Lower lobe of right lung (tissue), 2 donors: ENCODE measurements around the gene DZANK1. TPM values are rescaled to one million over a fixed set of nuclear protein-coding genes. Genes with fewer than 3 reads are reported as not detected.
"Not testable (repeated sequence)": the region's sequence is repeated elsewhere in the genome, so short reads cannot be mapped to it uniquely, and the experiment has no call there.

ENCODE experiments used
- ATAC-seq, 2 donors: fragments of 200-7000 bp; cut with Tn5 transposase; one replicate each; pipeline ENCODE4 v1.9.1; 2020 to 2022; ENCODE audit warnings: mild to moderate bottlenecking in 2 of 2, moderate library complexity in 2 of 2
- DNase-seq: peaks from one replicate; pipeline ENCODE4 v3.0.0-alpha.2; 2020
- H3K27ac ChIP-seq: fragments of 200-600 bp; one replicate; pipeline ENCODE4 v1.8.0; 2022
- H3K27me3 ChIP-seq: fragments of 200-600 bp; one replicate; pipeline ENCODE4 v1.8.0; 2022; ENCODE audit warnings: low read depth
- H3K36me3 ChIP-seq: fragments of 200-600 bp; one replicate; pipeline ENCODE4 v1.8.0; 2022; ENCODE audit warnings: mild to moderate bottlenecking
- H3K4me1 ChIP-seq: fragments of 200-600 bp; one replicate; pipeline ENCODE4 v1.8.0; 2022
- H3K4me3 ChIP-seq: fragments of 200-600 bp; one replicate; pipeline ENCODE4 v1.8.0; 2022; ENCODE audit warnings: mild to moderate bottlenecking
- H3K9me3 ChIP-seq: fragments of 200-600 bp; one replicate; pipeline ENCODE4 v1.8.0; 2022
- CTCF ChIP-seq: fragments of 200-600 bp; IDR thresholded peaks from one replicate; pipeline ENCODE4 v1.8.0; 2022; ENCODE audit warnings: antibody characterized with exemption, mild to moderate bottlenecking
- intact Hi-C: fragments of 100-400 bp; cut with DNase I; formaldehyde crosslinking; loops from one replicate; pipeline ENCODE4 v1.11.0; 2022
- total RNA-seq: library from RNA; stranded (reverse); fragmentation: NEBNext Ultra II Directional; extraction: Animal tissue kit (Norgen Biotek cat#: 25700); gene quantifications from one replicate; pipeline ENCODE4 v1.2.1, GENCODE V29; 2021
- donor health status: DM: no; HTN: yes; CAD: no; lungs with severe emphysema.

Gene DZANK1
- total RNA-seq, 1 donor from 2014 or later, result 3.4 TPM

DNA sequence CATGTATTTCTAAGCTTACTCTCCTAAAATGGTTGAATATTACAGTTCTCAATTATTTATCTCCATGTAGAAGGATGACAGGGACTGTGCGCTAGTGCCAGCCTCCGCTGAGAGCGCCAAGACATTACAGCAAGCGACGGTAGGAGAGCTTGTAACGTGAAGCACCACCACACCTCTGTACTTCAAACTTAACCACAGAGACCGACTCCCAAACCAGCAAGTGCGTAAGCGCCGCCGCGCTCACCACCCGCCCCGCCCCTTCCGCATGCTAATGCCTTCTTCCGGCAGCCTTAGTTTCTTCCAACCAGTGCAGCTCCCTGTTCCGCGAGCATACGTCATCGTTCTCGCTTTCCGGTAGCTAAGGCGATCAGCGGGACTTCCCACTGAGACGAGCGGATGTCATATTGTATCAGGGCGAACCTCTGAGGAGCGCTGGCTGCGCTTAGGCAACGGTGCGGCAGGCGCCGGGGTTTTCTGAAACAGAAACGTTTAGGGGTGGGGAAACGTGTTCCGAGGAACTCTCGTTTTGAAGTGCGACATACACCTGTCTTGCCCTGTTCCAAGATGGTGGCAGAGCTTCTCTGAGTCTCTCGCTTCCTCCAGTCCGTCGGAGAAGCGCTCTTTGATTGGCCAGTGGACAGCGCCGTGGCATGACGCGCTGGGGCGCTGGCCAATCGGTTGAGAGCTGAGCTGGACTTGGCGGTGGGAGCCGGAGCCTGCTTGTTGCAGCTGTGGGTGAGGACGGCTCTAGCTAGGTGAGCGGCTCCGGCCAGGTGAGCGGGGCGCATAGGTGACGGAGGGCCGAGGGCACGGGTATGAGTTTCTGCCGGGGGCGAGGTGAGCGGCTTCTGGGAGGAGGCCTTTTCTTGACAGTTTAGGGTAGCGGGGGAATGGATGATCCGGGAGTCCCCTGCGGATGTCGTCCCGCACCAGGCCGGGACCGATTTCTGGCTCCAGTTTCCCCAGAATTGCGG is 40.7 kb upstream of the DZANK1 start, which contains the start of gene SEC23B:
SEC23B (plus strand) TSS at position 723 of the 974 bp plus-strand sequence. CDS start 2,896 bp downstream, outside the sequence.
- Histone ChIP-seq H3K36me3 (peaks cover 31% of the 10 kb centered on the region), H3K9me3 (no peaks in the 10 kb centered on the region), H3K27me3 (peaks cover 7% of the 10 kb centered on the region), H3K4me1 (peaks cover 35% of the 10 kb centered on the region), H3K27ac (peak within 1 kb of the TSS; percentile 96), H3K4me3 (peak within 1 kb of the TSS; percentile 73)
- DNase-seq, result peak; percentile 99
- no peak for TF ChIP-seq CTCF
- intact Hi-C loops, result no loop called here
- peak; percentile 98 to 99 for ATAC-seq

- no peak for DNase-seq
- intact Hi-C loops, result no loop called here
- peaks cover 7% of the 10 kb centered on the region for H3K27me3 ChIP-seq
- no peak for TF ChIP-seq CTCF
- peaks cover 28% of the 10 kb centered on the region for H3K4me1 ChIP-seq
- H3K36me3 ChIP-seq, result peaks cover 23% of the 10 kb centered on the region
- H3K4me3 ChIP-seq, result peak overlapping the region; percentile 73
- no peaks in the 10 kb centered on the region for H3K9me3 ChIP-seq
- ATAC-seq, result no peak
- H3K27ac ChIP-seq, result peak overlapping the region; percentile 96
These were observed 39.9 kb upstream of the DZANK1 start for GRCh38 chr20:18506744-18507143.

- peaks cover 1% of the 10 kb centered on the region for H3K36me3 ChIP-seq
- no peak for ATAC-seq
- peaks cover 17% of the 10 kb centered on the region for H3K4me1 ChIP-seq
- no peak overlapping the region for H3K27ac ChIP-seq
- no peak for TF ChIP-seq CTCF
- no peaks in the 10 kb centered on the region for H3K9me3 ChIP-seq
- intact Hi-C loops, result no loop called here
- no peak overlapping the region for H3K4me3 ChIP-seq
- H3K27me3 ChIP-seq, result peaks cover 7% of the 10 kb centered on the region
- no peak for DNase-seq
These were observed 37.7 kb upstream of the DZANK1 start for GRCh38 chr20:18504479-18505060.

- intact Hi-C loops, H3K36me3 ChIP-seq, H3K4me3 ChIP-seq, H3K27me3 ChIP-seq, H3K4me1 ChIP-seq, DNase-seq, H3K9me3 ChIP-seq, ATAC-seq, H3K27ac ChIP-seq: not testable (repeated sequence)
These were observed 34.8 kb upstream of the DZANK1 start for GRCh38 chr20:18501672-18502071.

GRCh38 chr20:18497603-18498002 is 30.8 kb upstream of the DZANK1 start:
- intact Hi-C loops, result no loop called here
- DNase-seq (no peak), ATAC-seq (no peak)
- Histone ChIP-seq H3K9me3 (no peaks in the 10 kb centered on the region), H3K4me3 (no peak overlapping the region), H3K4me1 (peaks cover 12% of the 10 kb centered on the region), H3K27me3 (no peaks in the 10 kb centered on the region), H3K36me3 (peaks cover 14% of the 10 kb centered on the region), H3K27ac (peak overlapping the region; percentile 63)
- no peak for TF ChIP-seq CTCF
